Measurements from ENCODE around the gene FLCN. TPM values are rescaled to one million over a fixed set of nuclear protein-coding genes. Genes with fewer than 3 reads are reported as not detected.

Gene FLCN
- total and polyA plus RNA-seq, 10 of the 15 experiments (the other 5 are each of a cell fraction or from before 2014, with no cell fraction given): 1.1 to 24.7 (median 10.4) TPM

DNA sequence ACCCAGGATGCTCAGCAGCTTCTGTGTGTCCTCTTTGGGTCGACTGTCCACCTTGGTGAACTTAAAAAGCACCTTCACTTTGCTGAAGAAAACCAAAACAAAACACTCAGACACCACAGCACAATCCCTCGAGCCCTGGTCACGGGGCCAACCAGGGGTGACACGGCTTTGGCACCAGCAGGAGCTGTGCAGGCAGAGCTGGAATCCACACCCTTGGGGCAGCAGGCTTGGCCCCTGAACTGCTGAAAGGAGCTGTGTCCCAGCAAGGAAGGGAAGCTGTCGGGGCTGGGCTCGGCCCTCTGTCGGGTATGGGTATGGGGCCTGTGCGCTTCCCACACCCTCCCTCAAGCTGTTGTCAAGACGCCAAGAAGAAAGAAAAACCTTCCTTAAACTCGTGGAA, 23.2 kb downstream of the FLCN start:
- H3K9me3 ChIP-seq (replicated peaks; ENCODE audit: control insufficient read depth, insufficient read depth, low read length): no peaks in the 10 kb centered on the region
- H2AFZ ChIP-seq (ENCODE audit: control insufficient read depth, low read depth, low read length): no peak overlapping the region
- in situ Hi-C loops (cut with MboI): no loop called here
- no peak overlapping the region for H3K9ac ChIP-seq (ENCODE audit: control insufficient read depth, insufficient read depth, low read length)
- FAIRE-seq (no peak), ATAC-seq (no peak), DNase-seq (ENCODE audit: low read depth, low spot score) (no peak)
- intact Hi-C loops (cut with micrococcal nuclease; ENCODE audit: unreplicated experiment): no loop called here
- BruUV-seq (replicated peaks): no TSS peak
- H3K4me2 ChIP-seq (ENCODE audit: control insufficient read depth, insufficient read depth): no peak overlapping the region
- no peaks in the 10 kb centered on the region for H3K27me3 ChIP-seq (replicated peaks in 1 of 2; ENCODE audit: control insufficient read depth in 2 of 2, insufficient read depth in 2 of 2, low read length in 1 of 2)
- H3K36me3 ChIP-seq (ENCODE audit: control insufficient read depth in 2 of 2, insufficient read depth in 2 of 2, low read length in 1 of 2): peaks cover 13 to 17% of the 10 kb centered on the region in 2 experiments
- ChIA-PET CTCF (no interaction called here), SMC1A (ENCODE audit: uncharacterized antibody, unreplicated experiment) (no interaction called here), RAD21 (ENCODE audit: unreplicated experiment) (no interaction called here), POLR2A (no interaction called here)
- H3K4me1 ChIP-seq (ENCODE audit: control insufficient read depth, insufficient read depth, low read length): no peaks in the 10 kb centered on the region
- 97% methylated on average over 10 of the region's 10 CpGs for WGBS (ENCODE audit: insufficient coverage, insufficient replicate concordance, low lambda C conversion rate, missing lambda C conversion rate)
- no peak overlapping the region for H3K4me3 ChIP-seq
- no peaks in the 10 kb centered on the region for H4K20me1 ChIP-seq (ENCODE audit: control insufficient read depth, insufficient read depth)
- no peak overlapping the region for H3K27ac ChIP-seq (ENCODE audit: control insufficient read depth, insufficient read depth)
- H3K79me2 ChIP-seq (ENCODE audit: control insufficient read depth, insufficient read depth, low read length): no peaks in the 10 kb centered on the region
- TF ChIP-seq ATF7 (IDR thresholded peaks at IDR 0.05; ENCODE audit: low read depth) (no peak), NR2C1 (IDR thresholded peaks at IDR 0.05) (no peak), CHD2 (IDR thresholded peaks at IDR 0.05; ENCODE audit: borderline replicate concordance, low read depth, low read length) (no peak), POLR2AphosphoS5 (IDR thresholded peaks at IDR 0.05; ENCODE audit: low read length) (no peak), ZNF207 (IDR thresholded peaks at IDR 0.05; ENCODE audit: borderline replicate concordance) (no peak), SREBF1 (IDR thresholded peaks at IDR 0.05; ENCODE audit: low read length) (no peak), PAX8 (IDR thresholded peaks at IDR 0.05) (no peak), SUZ12 (IDR thresholded peaks at IDR 0.05; ENCODE audit: unreplicated experiment) (no peak), SPI1 (IDR thresholded peaks at IDR 0.05; ENCODE audit: borderline replicate concordance, insufficient read depth, low read depth, low read length) (no peak), IRF4 (IDR thresholded peaks at IDR 0.05; ENCODE audit: low read depth, low read length) (no peak), SP1 (IDR thresholded peaks at IDR 0.05; ENCODE audit: low read depth, low read length) (no peak), EP300 (IDR thresholded peaks at IDR 0.05; ENCODE audit: borderline replicate concordance in 1 of 2, control insufficient read depth in 1 of 2, low read depth in 2 of 2, low read length in 2 of 2) (no peak)
- TF ChIP-seq, protein P1, sequence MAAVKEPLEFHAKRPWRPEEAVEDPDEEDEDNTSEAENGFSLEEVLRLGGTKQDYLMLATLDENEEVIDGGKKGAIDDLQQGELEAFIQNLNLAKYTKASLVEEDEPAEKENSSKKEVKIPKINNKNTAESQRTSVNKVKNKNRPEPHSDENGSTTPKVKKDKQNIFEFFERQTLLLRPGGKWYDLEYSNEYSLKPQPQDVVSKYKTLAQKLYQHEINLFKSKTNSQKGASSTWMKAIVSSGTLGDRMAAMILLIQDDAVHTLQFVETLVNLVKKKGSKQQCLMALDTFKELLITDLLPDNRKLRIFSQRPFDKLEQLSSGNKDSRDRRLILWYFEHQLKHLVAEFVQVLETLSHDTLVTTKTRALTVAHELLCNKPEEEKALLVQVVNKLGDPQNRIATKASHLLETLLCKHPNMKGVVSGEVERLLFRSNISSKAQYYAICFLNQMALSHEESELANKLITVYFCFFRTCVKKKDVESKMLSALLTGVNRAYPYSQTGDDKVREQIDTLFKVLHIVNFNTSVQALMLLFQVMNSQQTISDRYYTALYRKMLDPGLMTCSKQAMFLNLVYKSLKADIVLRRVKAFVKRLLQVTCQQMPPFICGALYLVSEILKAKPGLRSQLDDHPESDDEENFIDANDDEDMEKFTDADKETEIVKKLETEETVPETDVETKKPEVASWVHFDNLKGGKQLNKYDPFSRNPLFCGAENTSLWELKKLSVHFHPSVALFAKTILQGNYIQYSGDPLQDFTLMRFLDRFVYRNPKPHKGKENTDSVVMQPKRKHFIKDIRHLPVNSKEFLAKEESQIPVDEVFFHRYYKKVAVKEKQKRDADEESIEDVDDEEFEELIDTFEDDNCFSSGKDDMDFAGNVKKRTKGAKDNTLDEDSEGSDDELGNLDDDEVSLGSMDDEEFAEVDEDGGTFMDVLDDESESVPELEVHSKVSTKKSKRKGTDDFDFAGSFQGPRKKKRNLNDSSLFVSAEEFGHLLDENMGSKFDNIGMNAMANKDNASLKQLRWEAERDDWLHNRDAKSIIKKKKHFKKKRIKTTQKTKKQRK (IDR thresholded peaks at IDR 0.05; ENCODE audit: low read depth, low read length): no peak
- TF ChIP-seq, protein P2, sequence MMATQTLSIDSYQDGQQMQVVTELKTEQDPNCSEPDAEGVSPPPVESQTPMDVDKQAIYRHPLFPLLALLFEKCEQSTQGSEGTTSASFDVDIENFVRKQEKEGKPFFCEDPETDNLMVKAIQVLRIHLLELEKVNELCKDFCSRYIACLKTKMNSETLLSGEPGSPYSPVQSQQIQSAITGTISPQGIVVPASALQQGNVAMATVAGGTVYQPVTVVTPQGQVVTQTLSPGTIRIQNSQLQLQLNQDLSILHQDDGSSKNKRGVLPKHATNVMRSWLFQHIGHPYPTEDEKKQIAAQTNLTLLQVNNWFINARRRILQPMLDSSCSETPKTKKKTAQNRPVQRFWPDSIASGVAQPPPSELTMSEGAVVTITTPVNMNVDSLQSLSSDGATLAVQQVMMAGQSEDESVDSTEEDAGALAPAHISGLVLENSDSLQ (IDR thresholded peaks at IDR 0.05): no peak
- TF ChIP-seq, protein P3, sequence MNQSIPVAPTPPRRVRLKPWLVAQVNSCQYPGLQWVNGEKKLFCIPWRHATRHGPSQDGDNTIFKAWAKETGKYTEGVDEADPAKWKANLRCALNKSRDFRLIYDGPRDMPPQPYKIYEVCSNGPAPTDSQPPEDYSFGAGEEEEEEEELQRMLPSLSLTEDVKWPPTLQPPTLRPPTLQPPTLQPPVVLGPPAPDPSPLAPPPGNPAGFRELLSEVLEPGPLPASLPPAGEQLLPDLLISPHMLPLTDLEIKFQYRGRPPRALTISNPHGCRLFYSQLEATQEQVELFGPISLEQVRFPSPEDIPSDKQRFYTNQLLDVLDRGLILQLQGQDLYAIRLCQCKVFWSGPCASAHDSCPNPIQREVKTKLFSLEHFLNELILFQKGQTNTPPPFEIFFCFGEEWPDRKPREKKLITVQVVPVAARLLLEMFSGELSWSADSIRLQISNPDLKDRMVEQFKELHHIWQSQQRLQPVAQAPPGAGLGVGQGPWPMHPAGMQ (IDR thresholded peaks at IDR 0.05; ENCODE audit: borderline replicate concordance): no peak
- TF ChIP-seq, protein P4, sequence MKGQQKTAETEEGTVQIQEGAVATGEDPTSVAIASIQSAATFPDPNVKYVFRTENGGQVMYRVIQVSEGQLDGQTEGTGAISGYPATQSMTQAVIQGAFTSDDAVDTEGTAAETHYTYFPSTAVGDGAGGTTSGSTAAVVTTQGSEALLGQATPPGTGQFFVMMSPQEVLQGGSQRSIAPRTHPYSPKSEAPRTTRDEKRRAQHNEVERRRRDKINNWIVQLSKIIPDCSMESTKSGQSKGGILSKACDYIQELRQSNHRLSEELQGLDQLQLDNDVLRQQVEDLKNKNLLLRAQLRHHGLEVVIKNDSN (IDR thresholded peaks at IDR 0.05; ENCODE audit: borderline replicate concordance, extremely low read length, insufficient read depth, low read depth, low read length): no peak
